Renal pelvis (tissue), 4 donors: ENCODE measurements around the gene HMOX1. TPM values are rescaled to one million over a fixed set of nuclear protein-coding genes. Genes with fewer than 3 reads are reported as not detected.
A peak's percentile ranks its signal among the peaks of the same experiment; 100 is the strongest.
"Not testable (repeated sequence)": the region's sequence is repeated elsewhere in the genome, so short reads cannot be mapped to it uniquely, and the experiment has no call there.

Experiments
- DNase-seq: peaks from one replicate; pipeline ENCODE4 v3.0.0-alpha.2; 2013
- polyA plus RNA-seq, 3 donors: library from polyadenylated mRNA; unstranded; fragments of 120-200 nt; gene quantifications; one replicate each; pipeline ENCODE4 v1.2.1, GENCODE V29; 2013; ENCODE audit not compliant: insufficient read length in 3 of 3

Gene HMOX1
- polyA plus RNA-seq, 3 donors: 38.1 to 53.3 (median 52.8) TPM

DNA sequence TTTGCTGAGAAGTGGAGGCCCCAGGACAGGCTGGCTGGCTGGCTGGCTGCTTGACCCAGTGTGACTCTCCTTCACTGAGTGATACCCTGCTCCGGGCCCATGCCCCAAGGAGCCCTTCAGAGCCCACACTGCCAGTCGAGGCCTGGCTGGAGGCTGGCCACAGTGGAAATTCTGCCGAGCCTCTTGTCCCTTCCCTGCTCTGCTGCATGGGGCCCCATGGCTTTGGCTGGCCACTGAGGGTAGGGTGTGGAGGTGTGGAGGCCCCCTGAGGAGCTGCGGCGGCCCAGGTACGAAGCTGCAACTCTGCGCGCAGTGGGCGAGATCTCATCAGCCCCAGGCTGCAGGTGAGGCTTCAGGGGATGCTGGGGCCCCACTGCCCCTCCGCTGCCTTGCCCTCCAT, 33.4 kb upstream of the HMOX1 start:
- DNase-seq: no peak

DNA sequence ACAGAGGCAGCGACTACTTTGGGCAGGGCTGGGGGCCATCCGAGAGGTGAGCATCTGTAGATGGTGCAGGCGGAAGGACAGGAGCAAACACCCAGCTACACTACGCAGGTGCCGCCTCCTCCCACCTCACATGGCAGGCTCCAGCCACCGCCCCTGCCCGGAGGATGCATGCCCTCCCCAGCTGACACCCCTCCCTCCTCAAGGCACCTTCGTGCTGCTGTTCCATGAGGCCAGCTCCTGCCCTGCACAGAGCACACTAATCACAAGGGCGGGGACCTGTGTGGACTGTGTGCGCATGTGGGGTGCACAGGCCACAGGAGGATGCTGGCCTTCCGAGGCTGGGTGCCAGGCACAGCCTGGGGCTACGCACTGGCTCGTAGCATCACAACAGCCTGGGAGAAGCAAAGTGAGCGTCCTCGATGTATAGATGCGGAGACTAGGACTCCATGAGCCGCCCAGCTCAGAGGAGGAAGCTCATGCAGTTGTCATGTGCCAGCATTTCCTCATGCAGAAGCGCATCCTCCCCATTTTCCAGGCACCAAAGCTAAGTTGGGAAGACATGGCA, 32.8 kb upstream of the HMOX1 start:
- DNase-seq: no peak

DNA sequence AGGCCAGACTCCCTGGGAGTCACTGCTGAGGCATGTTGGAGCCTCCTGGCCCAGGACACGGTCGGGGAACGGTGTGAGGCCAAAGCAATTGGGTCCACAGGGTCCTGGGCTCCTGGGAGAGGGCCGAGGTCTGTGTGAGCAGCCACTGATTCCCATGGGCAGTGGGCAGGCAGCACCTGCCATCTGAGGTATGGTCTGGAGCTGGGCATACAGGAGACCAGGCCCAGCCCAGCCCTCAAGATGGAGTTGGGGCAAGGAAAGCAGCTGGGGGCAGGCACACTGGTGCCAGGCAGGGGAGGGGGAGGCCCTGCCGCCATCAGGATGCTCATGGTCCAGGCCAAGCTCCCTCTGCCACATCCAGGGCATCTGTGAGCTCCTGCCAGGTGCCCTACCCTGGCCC, 32.2 kb upstream of the HMOX1 start:
- no peak for DNase-seq

DNA sequence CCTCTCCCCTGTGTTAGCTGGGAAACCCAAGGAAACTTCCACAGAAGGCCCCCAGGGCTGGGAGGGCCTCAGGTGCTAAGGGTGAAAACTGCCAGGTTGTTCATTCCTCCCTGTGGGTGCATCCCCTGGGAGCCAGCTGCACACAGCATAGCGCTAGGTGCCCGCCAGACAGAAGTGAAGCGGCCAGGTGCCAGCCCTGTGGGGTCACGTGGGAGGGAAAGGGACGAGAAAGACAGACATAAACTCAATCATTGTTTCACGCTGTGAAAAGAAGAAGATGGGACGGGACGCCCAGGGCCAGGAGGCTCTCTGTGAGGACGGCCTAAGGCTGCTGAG, 31.6 kb upstream of the HMOX1 start:
- DNase-seq: no peak

DNA sequence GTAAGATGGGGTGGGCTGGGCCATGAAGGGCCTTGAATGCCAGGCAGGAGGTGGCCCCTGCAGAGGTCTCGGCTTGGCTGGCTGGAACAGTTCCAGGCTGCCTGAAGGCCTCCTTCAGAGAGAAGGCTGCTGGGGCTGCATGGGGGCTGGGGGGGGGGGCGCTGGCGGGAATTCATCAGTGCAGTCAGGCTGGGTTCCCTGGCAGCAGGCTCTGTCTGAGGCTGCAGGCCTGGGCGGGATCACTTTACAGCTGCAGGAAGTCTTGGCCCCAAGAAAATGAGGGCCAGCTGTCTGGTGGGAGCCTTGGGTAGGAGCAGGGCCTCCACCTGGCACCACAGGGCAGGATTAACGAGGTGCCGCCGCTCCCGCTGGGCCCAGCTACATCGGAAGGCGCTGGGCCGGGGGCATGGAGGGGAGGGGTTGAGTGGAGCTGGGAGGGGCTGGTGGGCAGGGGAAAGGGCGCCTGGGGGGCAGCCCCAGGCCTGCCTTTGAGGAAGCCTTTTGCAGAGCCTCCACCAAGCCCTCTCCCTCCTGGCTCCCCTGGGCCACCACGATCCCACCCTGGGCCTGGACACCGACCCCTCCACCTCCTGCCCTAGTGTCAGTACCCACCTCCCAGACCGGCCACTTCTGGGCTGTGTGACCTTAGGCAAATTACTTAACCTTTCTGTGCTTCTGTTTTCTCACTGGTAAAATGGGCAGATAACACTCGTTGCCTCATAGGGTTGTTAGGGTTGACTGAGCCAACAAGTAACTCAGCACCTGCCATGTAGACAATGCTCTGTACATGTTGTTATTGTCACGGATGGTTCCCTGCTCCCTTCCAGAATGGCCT, 31.0 kb upstream of the HMOX1 start:
- no peak for DNase-seq

DNA sequence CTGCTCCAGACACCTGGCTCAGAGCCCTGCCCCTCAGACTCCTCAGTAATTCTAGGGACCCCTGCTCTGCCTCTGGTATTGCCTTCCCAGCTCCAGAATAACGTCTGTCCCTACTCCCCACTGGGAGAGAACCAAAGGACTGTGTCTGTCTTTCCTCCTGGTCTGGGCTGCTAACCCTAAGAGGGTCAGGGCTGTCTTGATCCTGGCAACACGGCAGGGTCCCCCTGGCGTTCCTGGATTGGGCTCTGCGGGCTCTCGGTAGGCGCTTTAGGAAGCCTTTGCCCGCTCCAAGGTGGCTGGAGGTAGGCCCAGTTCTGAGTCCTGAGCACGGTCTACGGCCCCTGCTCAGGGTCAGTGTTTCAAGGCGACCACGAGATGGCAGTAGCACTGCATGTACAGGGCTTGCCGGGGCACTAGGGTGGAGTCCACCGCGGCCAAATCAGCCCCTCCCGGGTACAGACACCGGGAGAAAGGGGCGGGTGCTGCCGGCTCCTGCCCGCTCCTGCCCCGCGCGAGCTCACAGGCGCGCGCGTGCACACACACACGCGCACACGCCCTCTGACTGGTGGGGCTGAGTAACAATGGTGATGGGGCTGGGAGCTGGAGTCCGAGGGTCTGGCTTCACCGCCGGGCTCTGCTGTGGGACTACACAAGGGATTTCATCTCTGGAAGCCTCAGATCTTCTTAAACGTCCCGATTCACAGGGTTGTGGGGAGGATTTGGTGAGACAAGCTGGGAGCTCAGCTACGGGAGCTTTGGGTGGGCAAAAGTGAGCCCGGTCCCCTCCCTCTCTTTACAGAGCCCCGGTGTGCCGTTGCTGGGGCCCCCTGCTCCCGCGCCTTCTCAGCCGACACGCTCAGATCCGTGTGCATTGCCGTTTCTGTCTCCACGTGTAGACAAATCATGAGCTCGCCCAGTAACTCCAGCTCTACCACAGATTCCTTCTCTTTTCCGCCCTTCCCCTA, 30.1 kb upstream of the HMOX1 start:
- DNase-seq: peak; percentile 89

DNA sequence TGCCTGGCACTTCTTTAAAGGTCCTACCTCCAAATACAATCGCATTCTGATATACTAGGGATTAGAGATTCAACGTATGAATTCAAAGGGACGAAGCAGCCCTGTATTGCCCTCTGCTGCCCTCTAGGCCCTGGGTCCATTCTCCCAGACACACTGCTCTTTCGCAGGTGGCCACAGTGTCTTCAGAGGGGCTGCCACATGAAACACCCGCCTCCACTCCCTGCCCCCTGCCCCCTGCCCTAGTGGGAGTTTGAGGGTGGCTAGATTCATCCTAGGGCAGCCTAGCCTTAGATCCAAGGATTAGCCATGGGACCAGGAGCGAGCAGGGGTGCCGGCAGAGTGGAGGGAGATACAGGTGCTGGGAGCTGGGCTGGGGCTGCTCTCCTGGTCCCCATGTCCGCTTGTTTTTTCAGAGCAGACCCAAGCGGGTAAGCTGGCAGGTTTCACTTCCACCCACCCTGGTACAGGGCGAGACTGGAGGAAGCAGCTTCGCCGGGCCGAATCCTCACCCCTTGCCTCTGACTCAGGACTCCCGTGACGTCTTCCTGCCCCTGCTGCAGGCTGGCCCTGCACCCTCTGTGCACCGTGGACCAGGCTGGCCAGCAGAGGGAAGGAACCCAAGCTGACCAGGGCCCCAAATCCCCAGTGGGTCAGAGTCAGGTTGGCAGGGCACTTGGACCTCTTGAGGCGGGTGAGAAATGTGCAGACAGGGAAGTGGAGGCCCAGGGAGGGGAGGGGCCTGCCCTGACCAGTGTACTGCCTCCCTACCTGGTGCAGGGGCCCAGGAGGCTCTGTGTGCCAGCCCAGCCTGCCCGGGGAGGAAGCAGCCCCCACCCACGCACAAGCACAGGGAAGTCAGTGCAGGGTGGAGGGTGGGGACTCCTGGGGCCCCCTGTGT, 28.4 kb upstream of the HMOX1 start:
- DNase-seq: no peak

DNA sequence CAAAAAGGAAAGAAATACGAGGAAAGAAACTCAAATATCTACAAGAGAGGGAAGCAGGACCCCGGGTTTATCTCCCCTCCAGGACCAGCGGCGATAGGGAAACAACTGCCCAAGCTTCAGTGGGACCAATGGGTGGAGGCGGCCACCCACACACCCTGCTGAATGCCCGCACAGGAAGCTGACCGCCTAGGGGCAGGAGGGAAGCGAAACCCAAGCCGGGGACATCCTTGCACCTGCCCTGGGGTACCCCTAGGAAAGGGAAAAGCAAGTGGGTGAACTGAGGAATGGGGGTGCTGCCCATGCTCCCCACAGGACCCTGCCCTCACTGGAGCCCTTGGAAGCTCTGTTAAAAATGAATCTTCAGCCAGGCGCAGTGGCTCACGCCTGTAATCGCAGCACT, 27.6 kb upstream of the HMOX1 start:
- no peak for DNase-seq

DNA sequence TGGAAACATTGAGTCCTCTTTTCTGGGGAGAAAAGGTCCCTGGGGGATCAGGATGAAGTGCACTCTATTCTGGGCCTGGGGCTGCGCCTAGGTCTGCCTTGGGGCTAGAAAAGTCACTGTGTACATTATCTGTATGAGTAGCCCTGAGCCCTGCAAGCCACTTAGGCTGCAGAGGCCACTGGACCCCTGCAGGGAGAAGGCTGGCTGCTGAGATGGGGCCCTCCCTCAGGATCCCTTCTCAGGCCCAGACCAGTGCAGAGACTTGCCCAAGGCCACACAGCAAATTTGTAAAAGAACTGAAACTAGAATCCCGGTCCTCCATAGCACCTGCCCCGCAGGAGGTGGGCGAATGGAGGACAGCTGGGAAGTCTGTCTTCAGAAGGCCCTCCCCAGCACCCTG, 26.8 kb upstream of the HMOX1 start:
- DNase-seq: no peak

DNA sequence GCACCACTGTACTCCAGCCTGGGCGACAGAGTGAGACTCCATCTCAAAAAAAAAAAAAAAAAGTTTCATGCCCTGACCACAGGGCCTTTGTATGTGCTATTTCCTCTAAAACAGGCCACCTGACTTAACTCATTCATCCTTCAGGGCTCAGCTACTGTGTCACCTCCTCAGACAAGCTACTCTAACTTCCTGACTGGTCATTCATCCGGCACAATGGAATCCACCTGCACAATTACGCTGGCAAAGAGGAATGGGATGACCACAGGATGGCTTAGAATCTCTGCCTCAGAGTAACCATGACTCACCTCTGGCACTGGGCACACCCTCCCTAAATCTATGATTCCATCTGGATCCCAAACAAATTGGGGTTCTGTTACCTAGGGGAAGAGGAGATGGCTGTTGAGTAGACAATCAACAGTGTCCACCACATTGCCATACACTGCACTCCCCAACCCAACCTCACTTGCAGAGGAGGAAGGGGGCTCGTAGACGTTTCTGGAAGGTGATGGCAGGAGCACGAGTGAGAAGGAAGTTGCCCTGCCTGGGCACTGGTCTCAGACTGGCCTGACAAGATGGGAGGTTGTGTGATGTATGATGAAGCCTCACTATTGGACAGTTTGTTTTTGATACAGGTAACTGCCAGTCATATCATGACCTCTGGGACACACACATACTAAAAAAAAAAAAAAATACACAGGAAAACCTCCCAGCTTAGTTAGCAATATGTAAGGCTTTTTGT, 22.8 kb upstream of the HMOX1 start:
- no peak for DNase-seq

DNA sequence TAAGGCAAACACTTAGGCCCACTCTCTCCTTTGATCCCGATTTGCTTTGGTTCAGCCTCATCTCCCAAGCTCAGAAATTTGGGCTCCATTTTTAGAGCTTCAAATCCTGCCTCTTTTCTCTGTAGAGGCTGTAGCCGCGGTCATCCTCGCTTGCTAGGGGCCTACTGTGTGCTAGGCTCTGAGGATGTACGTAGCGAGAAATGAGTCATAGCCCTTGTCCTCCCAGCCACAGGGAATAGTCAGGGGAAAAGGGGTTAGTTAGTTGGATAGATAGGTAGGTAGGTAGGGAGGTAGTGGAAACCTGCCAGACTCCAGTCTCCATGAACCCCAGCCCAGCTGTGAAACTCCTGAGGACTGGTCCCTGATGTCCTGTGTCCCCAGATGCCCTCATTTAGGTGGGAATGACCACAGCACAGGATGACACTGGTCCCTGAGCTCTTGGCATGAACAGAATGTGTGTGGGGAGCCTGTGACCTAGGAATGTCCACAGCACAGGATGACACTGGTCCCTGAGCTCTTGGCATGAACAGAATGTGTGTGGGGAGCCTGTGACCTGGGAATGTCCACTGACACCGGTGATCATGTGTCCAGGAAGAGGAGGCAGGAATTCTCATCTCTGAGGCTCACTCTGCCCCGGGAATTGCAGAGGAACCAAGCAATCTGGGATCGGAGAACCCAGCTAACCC, 21.4 kb upstream of the HMOX1 start:
- DNase-seq: no peak

DNA sequence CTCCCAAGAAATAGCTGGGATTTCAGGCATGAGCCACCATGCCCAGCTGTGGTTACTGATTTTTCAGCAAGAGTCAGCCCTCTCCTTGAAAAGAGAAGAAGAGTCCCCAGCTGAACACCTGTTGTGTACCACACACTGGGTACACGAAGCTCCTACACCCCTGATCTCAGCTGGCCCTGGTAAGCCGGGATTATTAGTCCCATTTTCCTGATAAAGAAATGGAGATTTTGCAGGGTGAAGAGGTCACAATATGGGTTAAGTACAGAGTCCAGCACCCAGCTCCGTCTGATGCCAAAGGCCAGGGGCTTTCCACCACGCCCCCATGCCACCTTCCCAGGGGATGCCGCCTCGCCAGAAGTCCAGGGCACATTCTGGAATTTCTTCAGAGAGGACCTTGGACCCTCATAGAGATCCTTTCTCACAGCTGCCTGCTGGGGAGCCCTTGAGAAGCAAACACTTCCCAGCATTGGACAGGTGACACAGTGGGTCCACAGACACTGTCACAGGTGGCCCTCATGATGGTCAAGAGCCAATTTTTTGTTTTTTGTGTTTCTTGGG, 19.8 kb upstream of the HMOX1 start:
- no peak for DNase-seq

DNA sequence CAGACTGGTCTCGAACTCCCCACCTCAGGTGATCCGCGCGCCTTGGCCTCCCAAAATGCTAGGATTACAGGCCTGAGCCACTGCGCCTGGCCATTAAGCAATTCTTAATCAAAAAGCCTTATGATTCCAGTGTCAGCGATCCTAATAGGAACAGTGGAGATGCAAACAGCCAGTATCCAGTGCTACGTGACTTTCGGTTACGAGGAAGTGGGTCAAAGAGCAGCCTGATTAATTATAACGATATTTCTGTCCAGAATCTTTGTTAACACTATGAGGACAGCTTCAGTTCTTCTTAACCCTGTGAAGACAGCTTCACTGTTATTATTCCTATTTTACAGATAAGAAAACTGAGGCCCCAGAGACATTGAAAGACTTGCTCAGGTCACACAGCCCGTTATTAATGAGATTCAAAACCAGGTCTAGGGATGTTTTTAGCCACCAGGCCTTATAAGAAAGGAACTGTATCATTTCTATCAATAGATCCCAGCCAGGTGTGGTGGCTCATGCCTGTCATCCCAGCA, 17.3 kb upstream of the HMOX1 start:
- no peak for DNase-seq

DNA sequence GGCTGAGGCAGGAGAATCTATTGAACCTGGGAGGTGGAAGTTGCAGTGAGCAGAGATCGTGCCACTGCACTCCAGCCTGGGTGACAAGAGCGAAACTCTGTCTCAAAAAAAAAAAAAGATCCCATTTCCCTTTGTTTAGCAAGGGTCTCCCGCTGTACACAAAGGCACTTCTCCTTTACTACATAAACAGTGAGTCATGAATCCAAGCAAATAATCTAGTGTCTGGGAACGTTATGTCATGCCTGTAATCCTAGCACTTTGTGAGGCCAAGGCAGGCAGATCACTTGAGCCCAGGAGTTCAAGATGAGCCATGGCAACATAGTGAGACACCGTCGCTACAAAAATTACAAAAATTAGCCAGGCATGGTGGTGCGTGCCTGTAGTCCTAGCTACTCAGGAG, 16.7 kb upstream of the HMOX1 start:
- not testable (repeated sequence) for DNase-seq

DNA sequence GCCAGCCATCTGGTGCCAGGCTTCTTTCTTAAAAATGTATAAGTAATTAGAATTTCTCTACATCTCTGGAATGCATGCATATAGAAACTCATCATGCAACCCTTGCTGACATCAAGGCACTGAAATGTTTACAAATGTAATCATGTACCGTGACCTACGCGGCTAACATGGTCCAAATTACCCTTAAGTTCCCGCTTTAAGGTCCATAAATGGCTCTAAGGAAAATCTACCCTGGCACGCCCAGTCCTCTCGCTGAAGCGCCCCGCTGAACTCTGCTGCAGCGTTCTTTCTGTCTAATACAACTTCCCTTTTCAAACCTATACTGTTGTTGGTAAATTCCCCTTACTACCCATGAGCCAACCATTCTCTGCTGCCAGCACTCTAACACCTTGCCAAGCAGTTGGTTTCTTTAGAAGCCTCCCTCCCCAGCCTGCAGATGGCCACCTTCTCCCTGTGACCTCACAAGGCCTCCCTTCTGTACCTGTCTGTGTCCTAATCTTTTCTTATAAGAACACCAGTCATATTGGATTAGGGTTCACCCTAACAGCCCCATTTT, 13.5 kb upstream of the HMOX1 start:
- no peak for DNase-seq

DNA sequence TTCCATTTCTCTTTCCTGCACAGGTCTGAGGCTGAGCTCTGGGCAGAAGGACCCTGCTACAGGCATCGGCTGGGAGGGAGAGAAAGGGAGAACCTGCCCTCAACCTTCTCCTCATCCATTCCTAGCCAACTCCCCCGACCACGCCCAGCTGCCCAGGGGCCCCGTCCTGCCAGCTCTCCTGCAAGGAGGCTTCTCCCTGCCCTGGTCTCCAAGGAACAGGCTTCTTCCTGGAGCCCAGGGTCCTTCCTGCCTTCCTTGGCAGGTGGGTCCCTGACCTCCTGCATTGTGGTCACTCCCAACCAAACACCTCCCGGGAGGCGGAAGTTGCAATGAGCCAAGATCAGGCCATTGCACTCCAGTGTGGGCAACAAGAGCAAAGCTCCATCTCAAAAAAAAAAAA, 12.5 kb upstream of the HMOX1 start:
- DNase-seq: no peak

DNA sequence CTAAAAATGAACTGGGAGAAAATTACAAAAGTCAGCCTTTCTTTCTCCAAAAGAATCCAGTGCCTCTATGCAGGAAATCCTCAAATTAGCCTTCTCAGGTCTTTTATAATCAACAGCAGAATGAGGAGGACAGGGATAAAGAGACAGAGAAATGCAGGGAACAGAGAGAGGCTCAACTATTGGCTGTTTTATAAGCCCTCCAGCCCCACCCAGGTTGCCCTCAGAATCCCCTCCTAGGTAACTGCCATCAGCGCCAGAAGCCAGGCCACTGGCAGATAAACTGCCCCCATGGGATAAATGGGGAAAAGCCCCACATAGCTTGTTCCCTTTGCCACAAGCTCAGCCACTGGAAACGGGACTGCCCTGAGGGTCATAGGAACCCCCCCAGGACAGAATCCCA, 10.9 kb upstream of the HMOX1 start:
- no peak for DNase-seq

DNA sequence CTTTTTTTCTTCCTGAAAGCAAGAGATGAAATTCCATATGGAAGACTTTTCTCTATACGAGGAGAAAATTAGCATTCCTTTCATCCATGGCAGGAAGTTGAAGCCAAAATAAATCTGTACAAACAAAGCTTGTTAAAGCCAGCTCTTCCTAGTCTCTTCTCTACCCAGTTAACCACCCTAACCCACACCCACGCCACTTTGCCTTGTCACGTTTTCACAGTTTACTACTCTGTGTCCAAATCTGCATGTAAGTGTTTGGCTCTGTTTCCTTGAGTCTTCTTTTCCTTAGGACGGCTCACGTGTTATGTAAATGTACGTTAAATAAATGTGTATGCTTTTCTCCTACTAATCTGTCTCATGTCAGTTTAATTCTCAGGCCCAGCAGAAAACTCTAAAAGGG, 7.1 kb upstream of the HMOX1 start:
- no peak for DNase-seq

DNA sequence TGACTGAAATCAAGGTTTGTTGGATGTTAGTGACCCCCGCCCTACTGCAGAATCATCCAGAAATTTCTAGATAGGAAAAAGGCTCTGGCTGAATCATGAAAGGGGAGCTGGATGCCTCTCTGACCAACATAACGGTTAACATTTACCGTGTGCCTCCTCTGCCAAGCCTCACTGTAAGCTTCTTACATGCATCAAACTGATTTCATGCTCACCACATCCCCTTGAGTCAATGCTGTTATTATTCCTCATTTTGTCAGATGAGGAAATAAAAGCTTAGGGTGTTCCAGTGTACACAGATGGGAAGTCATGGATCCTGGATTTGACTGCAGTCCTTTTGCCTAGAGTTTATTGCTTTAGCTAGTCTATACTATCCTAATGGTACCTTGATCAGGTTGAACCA, 5.9 kb upstream of the HMOX1 start:
- DNase-seq: no peak

DNA sequence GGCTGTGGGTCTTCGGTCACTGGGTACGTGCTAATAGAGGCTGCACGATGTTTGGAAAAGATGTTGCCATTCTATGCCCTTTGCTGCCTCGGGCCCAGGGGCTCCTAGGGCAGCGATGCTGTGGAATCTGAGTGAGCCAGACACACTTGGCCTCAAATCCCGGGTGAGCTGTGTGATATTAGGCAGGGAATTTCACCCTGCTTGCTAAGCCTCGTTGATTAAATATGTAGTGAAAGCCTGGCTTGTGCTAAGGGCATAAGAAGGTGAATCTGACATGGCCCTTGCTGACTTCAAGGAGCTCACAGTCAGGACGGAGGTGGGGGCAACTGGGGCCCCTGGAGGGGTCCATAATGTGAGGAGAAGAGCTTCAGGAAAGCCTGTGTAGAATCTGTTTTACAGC, 5.4 kb upstream of the HMOX1 start:
- no peak for DNase-seq
